Spleen (tissue), 11 donors: ENCODE data around the gene SPG11. TPM values are rescaled to one million over a fixed set of nuclear protein-coding genes. Genes with fewer than 3 reads are reported as not detected.
"Not testable (repeated sequence)": the region's sequence is repeated elsewhere in the genome, so short reads cannot be mapped to it uniquely, and the experiment has no call there.

Experiments
- DNase-seq: peaks from one replicate; pipeline ENCODE4 v3.0.0-alpha.2; 2020
- H3K27ac ChIP-seq, 8 donors: fragments of 200-600 bp; sonication (generic) in 7 of 8; 1 replicate in 4 of 8; 2 replicates in 4 of 8; pipeline versions ENCODE4 v1.5.0 to v1.8.0; 2016 to 2021; ENCODE audit warnings: inconsistent platforms in 4 of 8, mild to moderate bottlenecking in 4 of 8, moderate library complexity in 1 of 8
- H3K27me3 ChIP-seq, 7 donors: fragments of 200-600 bp; sonication (generic) in 6 of 7; replicated peaks in 1 of 7; 1 replicate in 4 of 7; 2 replicates in 3 of 7; pipeline versions ENCODE4 v1.5.0 to v1.8.0; 2016 to 2021; ENCODE audit warnings: inconsistent platforms in 3 of 7, mild to moderate bottlenecking in 1 of 7
- H3K36me3 ChIP-seq, 6 donors: fragments of 200-600 bp; sonication (generic) in 5 of 6; 1 replicate in 4 of 6; 2 replicates in 2 of 6; pipeline versions ENCODE4 v1.5.0 to v1.8.0; 2016 to 2021; ENCODE audit warnings: inconsistent platforms in 2 of 6
- H3K4me1 ChIP-seq, 6 donors: fragments of 200-600 bp; sonication (generic) in 5 of 6; 1 replicate in 3 of 6; 2 replicates in 3 of 6; pipeline versions ENCODE4 v1.5.0 to v1.8.0; 2016 to 2021; ENCODE audit warnings: inconsistent platforms in 3 of 6
- H3K4me3 ChIP-seq, 8 donors: fragments of 200-600 bp; sonication (generic) in 7 of 8; 1 replicate in 4 of 8; 2 replicates in 4 of 8; pipeline versions ENCODE4 v1.5.0 to v1.8.0; 2016 to 2021; ENCODE audit warnings: inconsistent platforms in 4 of 8, mild to moderate bottlenecking in 4 of 8, moderate library complexity in 2 of 8
- H3K9me3 ChIP-seq, 8 donors: fragments of 200-600 bp; sonication (generic) in 7 of 8; 1 replicate in 4 of 8; 2 replicates in 4 of 8; pipeline versions ENCODE4 v1.5.0 to v1.8.0; 2016 to 2021; ENCODE audit warnings: inconsistent platforms in 4 of 8
- POLR2A ChIP-seq, 3 donors: fragments of 450-650 bp; IDR thresholded peaks; one replicate each; pipeline ENCODE4 v1.5.1; 2017; ENCODE audit warnings: antibody characterized with exemption in 3 of 3, mild to moderate bottlenecking in 1 of 3
- POLR2AphosphoS5 ChIP-seq, 3 donors: sonication (generic); formaldehyde crosslinking; IDR thresholded peaks; one replicate each; pipeline ENCODE4 v1.5.1; 2017; ENCODE audit warnings: antibody characterized with exemption in 3 of 3
- WGBS, 5 donors: extraction: QIAGEN DNeasy Blood & Tissue Kit in 3 of 5; methylation state at CpG; one replicate each; pipeline versions ENCODE4 v1.1.5 to v1.1.7; 2013 to 2018; 5-methylcytosine and 5-hydroxymethylcytosine counted together
- intact Hi-C: fragments of 100-400 bp; cut with DNase I; formaldehyde crosslinking; loops from one replicate; pipeline ENCODE4 v1.15.0; 2023; ENCODE audit warnings: low total_unique reads
- polyA plus RNA-seq, 3 donors: library from polyadenylated mRNA; stranded (reverse); fragments of 200-250 nt; gene quantifications; one replicate each; pipeline ENCODE4 v1.2.1, GENCODE V29; 2013
- total RNA-seq, 7 donors: library from RNA; depleted of rRNA in 3 of 7; stranded (reverse); fragments of >200 nt in 3 of 7; fragmentation: NEBNext Ultra II Directional in 4 of 7; extraction: Animal tissue kit (Norgen Biotek cat#: 25700) in 4 of 7; gene quantifications; one replicate each; pipeline versions ENCODE4 v1.1.0 to v1.2.1, GENCODE V29; 2016 to 2021
- TF ChIP-seq, protein P1 (sequence below), 11 experiments: fragments of 200-600 bp in 7 of 11; fragments of 450-650 bp in 4 of 11; sonication (generic) in 4 of 11; IDR thresholded peaks in 8 of 11; conservative IDR thresholded peaks in 3 of 11; 1 replicate in 7 of 11; 2 replicates in 4 of 11; pipeline versions ENCODE4 v1.4.0 to v1.8.0; 2016 to 2021; ENCODE audit warnings: antibody characterized with exemption in 11 of 11, inconsistent platforms in 4 of 11, mild to moderate bottlenecking in 1 of 11
- donor health status: healthy with polysubstance abuse.
- donor health status: DM: no; HTN: no; CAD: no; lungs with moderate emphysema.
- donor health status: DM: no; HTN: no; CAD: no.
- donor health status: Bipolar disorder and iron deficiency.
- donor health status: healthy.
- donor health status: DM: no; HTN: no; CAD: no.
- donor health status: DM: yes; HTN: yes; CAD: no.

SPG11 gene
- total and polyA plus RNA-seq, 10 donors: 37.4 to 218 (median 143) TPM

DNA sequence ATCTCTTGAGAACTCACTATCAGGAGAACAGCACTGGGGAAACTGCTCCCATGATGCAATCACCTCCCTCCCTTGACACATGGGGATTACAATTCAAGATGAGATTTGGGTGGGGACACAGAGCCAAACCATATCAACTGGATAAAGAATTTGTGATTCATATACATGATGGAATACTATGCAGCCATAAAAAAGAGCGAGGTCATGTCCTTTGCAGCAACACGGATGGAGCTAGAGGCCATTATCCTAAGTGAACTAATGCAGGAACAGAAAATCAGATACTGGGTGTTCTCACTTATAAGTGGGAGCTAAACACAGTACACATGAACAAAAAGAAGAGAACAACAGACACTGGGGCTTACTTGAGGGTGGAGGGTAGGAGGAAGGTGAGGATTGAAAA is 17.0 kb downstream of the SPG11 start:
- H3K4me1 ChIP-seq: peaks cover 0 to 78% (median 17%) of the 10 kb centered on the region in 6 donors
- H3K27ac ChIP-seq: no peak overlapping the region
- no peak for DNase-seq
- H3K36me3 ChIP-seq: peaks cover 0 to 98% (median 56%) of the 10 kb centered on the region in 6 donors
- no peak overlapping the region for H3K4me3 ChIP-seq
- TF ChIP-seq, protein P1, sequence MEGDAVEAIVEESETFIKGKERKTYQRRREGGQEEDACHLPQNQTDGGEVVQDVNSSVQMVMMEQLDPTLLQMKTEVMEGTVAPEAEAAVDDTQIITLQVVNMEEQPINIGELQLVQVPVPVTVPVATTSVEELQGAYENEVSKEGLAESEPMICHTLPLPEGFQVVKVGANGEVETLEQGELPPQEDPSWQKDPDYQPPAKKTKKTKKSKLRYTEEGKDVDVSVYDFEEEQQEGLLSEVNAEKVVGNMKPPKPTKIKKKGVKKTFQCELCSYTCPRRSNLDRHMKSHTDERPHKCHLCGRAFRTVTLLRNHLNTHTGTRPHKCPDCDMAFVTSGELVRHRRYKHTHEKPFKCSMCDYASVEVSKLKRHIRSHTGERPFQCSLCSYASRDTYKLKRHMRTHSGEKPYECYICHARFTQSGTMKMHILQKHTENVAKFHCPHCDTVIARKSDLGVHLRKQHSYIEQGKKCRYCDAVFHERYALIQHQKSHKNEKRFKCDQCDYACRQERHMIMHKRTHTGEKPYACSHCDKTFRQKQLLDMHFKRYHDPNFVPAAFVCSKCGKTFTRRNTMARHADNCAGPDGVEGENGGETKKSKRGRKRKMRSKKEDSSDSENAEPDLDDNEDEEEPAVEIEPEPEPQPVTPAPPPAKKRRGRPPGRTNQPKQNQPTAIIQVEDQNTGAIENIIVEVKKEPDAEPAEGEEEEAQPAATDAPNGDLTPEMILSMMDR (IDR thresholded peaks at IDR 0.05 in 8 of 11, conservative IDR thresholded peaks at IDR 0.05 in 3 of 11): no peak
- no peak for TF ChIP-seq POLR2A (IDR thresholded peaks at IDR 0.05)
- no peak for TF ChIP-seq POLR2AphosphoS5 (IDR thresholded peaks at IDR 0.05)
- 94 to 98% (median 97%) methylated on average over 2 of the region's 2 CpGs for WGBS, 5 donors
- H3K9me3 ChIP-seq: peaks cover 0 to 4% (median 0%) of the 10 kb centered on the region in 8 donors
- intact Hi-C loops: loop anchor here (10.0 kb wide), 1 partner anchor 52 kb away; no protein-coding TSS in a partner anchor
- no peaks in the 10 kb centered on the region for H3K27me3 ChIP-seq

DNA sequence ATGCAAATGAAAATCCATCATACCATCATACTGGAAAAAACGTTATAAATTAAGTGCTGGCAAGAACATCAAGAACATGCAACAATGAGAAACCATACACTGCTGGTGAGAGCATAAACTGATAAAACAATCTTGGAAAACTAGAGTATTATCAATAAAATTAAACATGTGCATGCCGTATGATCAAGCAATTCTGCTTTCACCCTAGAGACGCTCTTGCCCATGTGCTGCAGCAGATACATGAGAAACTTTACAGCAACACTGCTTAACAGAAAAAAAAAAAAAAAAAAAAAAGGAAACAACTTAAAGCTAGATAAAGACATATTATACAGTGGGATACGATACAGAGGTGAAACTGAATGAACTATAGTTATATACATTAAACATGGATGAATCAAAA is 21.8 kb downstream of the SPG11 start:
- Histone ChIP-seq H3K4me1 (peaks cover 0 to 41% (median 10%) of the 10 kb centered on the region in 6 donors), H3K27ac (no peak overlapping the region), H3K4me3 (no peak overlapping the region), H3K36me3 (peaks cover 0 to 94% (median 39%) of the 10 kb centered on the region in 6 donors), H3K9me3 (peaks cover 0 to 4% (median 0%) of the 10 kb centered on the region in 8 donors), H3K27me3 (no peaks in the 10 kb centered on the region)
- DNase-seq: no peak
- WGBS, 5 donors: 83 to 97% (median 92%) methylated on average over 4 of the region's 4 CpGs
- no peak for TF ChIP-seq POLR2AphosphoS5 (IDR thresholded peaks at IDR 0.05)
- intact Hi-C loops: loop anchor here (10.0 kb wide), 1 partner anchor 47 kb away; no protein-coding TSS in a partner anchor

DNA sequence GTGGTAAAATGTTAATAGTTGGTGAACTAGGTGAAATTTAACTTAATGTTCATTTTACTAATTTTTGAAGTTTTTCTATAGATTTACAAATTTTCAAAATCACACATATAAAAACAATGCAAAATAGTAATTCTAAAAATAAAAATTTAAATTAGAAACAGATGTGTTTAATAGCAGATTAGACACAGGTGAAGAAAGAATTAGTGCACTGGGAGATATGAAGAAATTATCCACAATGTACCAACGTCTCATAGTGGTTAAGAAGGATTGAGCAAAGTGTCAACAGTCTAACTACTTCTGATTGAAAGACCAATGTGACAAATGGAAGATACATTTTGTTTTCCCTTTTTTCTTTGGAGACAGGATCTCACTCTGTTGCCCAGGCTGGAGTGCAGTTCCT is 26.5 kb downstream of the SPG11 start:
- Histone ChIP-seq H3K4me1 (peaks cover 0 to 4% (median 0%) of the 10 kb centered on the region in 6 donors), H3K4me3 (no peak overlapping the region), H3K9me3 (no peaks in the 10 kb centered on the region), H3K36me3 (peaks cover 0 to 97% (median 66%) of the 10 kb centered on the region in 6 donors), H3K27me3 (no peaks in the 10 kb centered on the region), H3K27ac (no peak overlapping the region)
- intact Hi-C loops: no loop called here
- 56 to 84% (median 64%) methylated on average over 1 of the region's 1 CpG for WGBS, 5 donors
- TF ChIP-seq POLR2AphosphoS5 (IDR thresholded peaks at IDR 0.05) (no peak), POLR2A (IDR thresholded peaks at IDR 0.05) (no peak)
- TF ChIP-seq, protein P1 (IDR thresholded peaks at IDR 0.05 in 8 of 11, conservative IDR thresholded peaks at IDR 0.05 in 3 of 11): no peak
- DNase-seq: no peak

DNA sequence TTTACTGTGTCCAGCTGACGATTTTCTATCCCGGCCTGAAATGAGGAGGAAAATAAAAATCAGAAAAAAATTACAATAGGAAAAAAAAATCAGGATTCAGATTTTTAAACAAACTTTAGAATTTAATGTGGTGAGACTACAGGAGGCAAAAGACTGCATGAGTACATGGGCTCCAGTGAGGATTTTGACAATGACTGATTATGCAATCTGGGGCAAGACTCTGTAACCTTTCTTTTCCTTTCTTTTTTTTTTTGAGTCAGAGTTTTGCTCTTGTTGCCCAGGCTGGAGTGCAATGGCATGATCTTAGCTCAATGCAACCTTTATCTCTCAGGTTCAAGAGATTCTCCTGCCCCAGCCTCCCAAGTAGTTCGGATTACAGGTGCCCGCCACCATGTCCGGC is 29.9 kb downstream of the SPG11 start:
- Histone ChIP-seq H3K9me3 (no peaks in the 10 kb centered on the region), H3K36me3 (peaks cover 0 to 100% (median 77%) of the 10 kb centered on the region in 6 donors), H3K4me1 (peaks cover 0 to 4% (median 0%) of the 10 kb centered on the region in 6 donors), H3K27ac (no peak overlapping the region), H3K4me3 (no peak overlapping the region), H3K27me3 (no peaks in the 10 kb centered on the region)
- TF ChIP-seq POLR2AphosphoS5 (IDR thresholded peaks at IDR 0.05) (no peak), POLR2A (IDR thresholded peaks at IDR 0.05) (no peak)
- TF ChIP-seq, protein P1 (IDR thresholded peaks at IDR 0.05 in 8 of 11, conservative IDR thresholded peaks at IDR 0.05 in 3 of 11): no peak
- 91 to 96% (median 96%) methylated on average over 5 of the region's 5 CpGs for WGBS, 5 donors
- no peak for DNase-seq
- intact Hi-C loops: no loop called here

DNA sequence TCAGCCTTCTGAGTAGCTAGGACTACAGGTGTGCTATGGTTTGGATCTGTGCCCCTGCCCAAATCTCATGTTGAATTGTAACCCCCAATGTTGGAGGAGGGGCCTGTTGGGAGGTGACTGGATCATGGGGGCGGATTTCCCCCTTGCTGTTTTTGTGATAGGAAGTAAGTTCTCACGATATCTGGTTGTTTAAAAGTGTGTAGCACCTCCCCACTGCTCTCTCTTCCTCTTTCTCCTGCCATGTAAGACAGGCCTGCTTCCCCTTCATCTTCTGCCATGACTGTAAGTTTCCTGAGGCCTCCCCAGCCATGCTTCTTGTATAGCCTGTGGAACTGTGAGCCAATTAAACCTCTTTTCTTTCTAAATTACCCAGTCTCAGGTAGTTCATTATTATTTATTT is 38.2 kb downstream of the SPG11 start:
- H3K27ac ChIP-seq, intact Hi-C loops, DNase-seq, H3K4me3 ChIP-seq, H3K9me3 ChIP-seq, H3K4me1 ChIP-seq, H3K27me3 ChIP-seq: not testable (repeated sequence)
- peaks cover 2 to 100% (median 93%) of the 10 kb centered on the region in 6 donors for H3K36me3 ChIP-seq
- WGBS, 5 donors: 57 to 68% (median 64%) methylated on average over 2 of the region's 2 CpGs
